ENCODE data around the gene CEMIP. TPM values are rescaled to one million over a fixed set of nuclear protein-coding genes. Genes with fewer than 3 reads are reported as not detected.

The CEMIP gene
- total RNA-seq, 1 experiment from 2014 or later: 3.1 TPM

DNA sequence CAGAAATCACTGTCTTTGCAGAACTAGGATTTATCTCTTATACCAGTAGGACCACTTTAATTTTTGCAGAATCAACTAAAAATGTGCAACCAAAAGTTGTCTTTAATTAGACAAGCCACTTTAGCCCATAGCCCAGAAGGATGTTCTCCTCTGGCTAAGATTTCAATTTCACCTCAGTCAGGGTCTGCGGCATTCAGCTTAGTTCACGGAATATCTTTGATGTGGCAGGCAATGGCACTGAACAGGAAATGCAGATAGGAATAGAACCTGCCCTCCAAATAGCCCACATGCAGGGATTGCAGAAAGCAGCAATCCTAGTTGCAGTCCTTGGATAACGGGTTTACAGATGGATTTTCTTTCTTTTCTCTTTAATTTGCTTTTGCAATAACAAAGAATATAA lies 109.7 kb downstream of the CEMIP start:
- no peak for ATAC-seq
- no peak overlapping the region for H3K4me3 ChIP-seq (ENCODE audit: low read length)
- no peaks in the 10 kb centered on the region for H3K36me3 ChIP-seq (ENCODE audit: low read depth, low read length)
- H3K4me2 ChIP-seq (ENCODE audit: low read length): no peak overlapping the region
- TF ChIP-seq, protein P1, sequence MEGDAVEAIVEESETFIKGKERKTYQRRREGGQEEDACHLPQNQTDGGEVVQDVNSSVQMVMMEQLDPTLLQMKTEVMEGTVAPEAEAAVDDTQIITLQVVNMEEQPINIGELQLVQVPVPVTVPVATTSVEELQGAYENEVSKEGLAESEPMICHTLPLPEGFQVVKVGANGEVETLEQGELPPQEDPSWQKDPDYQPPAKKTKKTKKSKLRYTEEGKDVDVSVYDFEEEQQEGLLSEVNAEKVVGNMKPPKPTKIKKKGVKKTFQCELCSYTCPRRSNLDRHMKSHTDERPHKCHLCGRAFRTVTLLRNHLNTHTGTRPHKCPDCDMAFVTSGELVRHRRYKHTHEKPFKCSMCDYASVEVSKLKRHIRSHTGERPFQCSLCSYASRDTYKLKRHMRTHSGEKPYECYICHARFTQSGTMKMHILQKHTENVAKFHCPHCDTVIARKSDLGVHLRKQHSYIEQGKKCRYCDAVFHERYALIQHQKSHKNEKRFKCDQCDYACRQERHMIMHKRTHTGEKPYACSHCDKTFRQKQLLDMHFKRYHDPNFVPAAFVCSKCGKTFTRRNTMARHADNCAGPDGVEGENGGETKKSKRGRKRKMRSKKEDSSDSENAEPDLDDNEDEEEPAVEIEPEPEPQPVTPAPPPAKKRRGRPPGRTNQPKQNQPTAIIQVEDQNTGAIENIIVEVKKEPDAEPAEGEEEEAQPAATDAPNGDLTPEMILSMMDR (conservative IDR thresholded peaks at IDR 0.05; ENCODE audit: low read depth, low read length): no peak
- TF ChIP-seq EZH2phosphoT487 (IDR thresholded peaks at IDR 0.05; ENCODE audit: borderline replicate concordance, low read length) (no peak), EZH2 (IDR thresholded peaks at IDR 0.05; ENCODE audit: low read length, unreplicated experiment) (no peak)
- DNase-seq: no peak
- no peaks in the 10 kb centered on the region for H3K27me3 ChIP-seq (ENCODE audit: low read length)
- H3K79me2 ChIP-seq (ENCODE audit: low read length): no peaks in the 10 kb centered on the region
- H3K27ac ChIP-seq (ENCODE audit: low read length): no peak overlapping the region
- no TSS peak for BruUV-seq (replicated peaks)
- H3K9me3 ChIP-seq (ENCODE audit: low read length): no peaks in the 10 kb centered on the region
- no peak overlapping the region for H2AFZ ChIP-seq (ENCODE audit: low read length)
- intact Hi-C loops (cut with micrococcal nuclease): no loop called here
- H3K9me2 ChIP-seq (replicated peaks; ENCODE audit: low read length): no peaks in the 10 kb centered on the region
- H3K4me1 ChIP-seq (ENCODE audit: insufficient read depth, low read length): peaks cover 18% of the 10 kb centered on the region
- no peak overlapping the region for H3K9ac ChIP-seq (ENCODE audit: low read length)
- no peaks in the 10 kb centered on the region for H4K20me1 ChIP-seq (ENCODE audit: low read length)
- CTCF ChIA-PET: no interaction called here
- POLR2A ChIA-PET (ENCODE audit: unreplicated experiment): no interaction called here
- H3F3A ChIP-seq (ENCODE audit: low read length, unreplicated experiment): no peaks in the 10 kb centered on the region

DNA sequence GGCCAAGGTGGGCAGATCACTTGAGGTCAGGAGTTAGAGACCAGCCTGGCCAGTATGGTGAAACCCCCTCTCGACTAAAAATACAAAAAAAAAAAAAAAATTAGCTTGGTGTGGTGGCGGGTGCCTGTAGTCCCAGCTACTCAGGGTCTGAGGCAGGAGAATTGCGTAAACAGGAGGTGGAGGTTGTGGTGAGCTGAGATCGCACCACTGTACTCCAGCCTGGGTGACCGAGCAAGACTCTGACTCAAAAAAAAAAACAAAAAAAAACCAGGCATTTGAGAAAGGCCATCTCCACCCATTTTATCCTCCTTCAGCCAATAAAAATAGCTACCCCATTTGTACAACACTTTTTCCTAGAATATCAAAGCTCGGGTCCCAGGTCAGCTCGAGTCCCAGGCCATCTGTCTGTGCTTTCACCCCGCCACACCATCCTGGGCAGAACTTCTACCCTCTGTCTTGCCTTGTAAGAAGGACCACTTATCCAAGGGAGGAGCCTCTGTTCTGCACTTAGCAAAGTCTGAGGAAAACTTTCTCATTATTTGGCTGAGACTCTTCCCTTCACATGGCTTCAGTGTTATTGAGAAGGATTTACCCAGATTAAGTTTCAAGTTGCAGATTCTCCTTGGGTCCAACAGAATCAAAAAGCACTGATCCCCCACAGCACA lies 111.3 kb downstream of the CEMIP start:
- DNase-seq: peak; percentile 7

GRCh38 chr15:80891006-80891405 lies 111.8 kb downstream of the CEMIP start:
- intact Hi-C loops (cut with micrococcal nuclease): no loop called here
- Histone ChIP-seq H3K79me2 (ENCODE audit: low read length) (no peaks in the 10 kb centered on the region), H3K4me3 (ENCODE audit: low read length) (no peak overlapping the region), H3K9me3 (ENCODE audit: low read length) (no peaks in the 10 kb centered on the region), H2AFZ (ENCODE audit: low read length) (no peak overlapping the region), H3K9me2 (replicated peaks; ENCODE audit: low read length) (no peaks in the 10 kb centered on the region), H3K4me2 (ENCODE audit: low read length) (no peak overlapping the region), H3K9ac (ENCODE audit: low read length) (no peak overlapping the region), H3K27ac (ENCODE audit: low read length) (no peak overlapping the region), H3K4me1 (ENCODE audit: insufficient read depth, low read length) (peaks cover 21% of the 10 kb centered on the region), H4K20me1 (ENCODE audit: low read length) (no peaks in the 10 kb centered on the region), H3K27me3 (ENCODE audit: low read length) (no peaks in the 10 kb centered on the region), H3K36me3 (ENCODE audit: low read depth, low read length) (no peaks in the 10 kb centered on the region), H3F3A (ENCODE audit: low read length, unreplicated experiment) (no peaks in the 10 kb centered on the region)
- CTCF ChIA-PET: no interaction called here
- ATAC-seq: no peak
- BruUV-seq (replicated peaks): no TSS peak
- TF ChIP-seq, protein P1 (conservative IDR thresholded peaks at IDR 0.05; ENCODE audit: low read depth, low read length): no peak
- no peak for TF ChIP-seq EZH2phosphoT487 (IDR thresholded peaks at IDR 0.05; ENCODE audit: borderline replicate concordance, low read length)
- TF ChIP-seq EZH2 (IDR thresholded peaks at IDR 0.05; ENCODE audit: low read length, unreplicated experiment): no peak
- POLR2A ChIA-PET (ENCODE audit: unreplicated experiment): no interaction called here
- no peak for DNase-seq

More for the DNA sequence above, 111.3 kb downstream of the CEMIP start:
- Histone ChIP-seq H3K9ac (ENCODE audit: low read length) (no peak overlapping the region), H4K20me1 (ENCODE audit: low read length) (no peaks in the 10 kb centered on the region), H3K9me3 (ENCODE audit: low read length) (no peaks in the 10 kb centered on the region), H3F3A (ENCODE audit: low read length, unreplicated experiment) (no peaks in the 10 kb centered on the region), H3K4me3 (ENCODE audit: low read length) (no peak overlapping the region), H2AFZ (ENCODE audit: low read length) (no peak overlapping the region), H3K4me2 (ENCODE audit: low read length) (no peak overlapping the region), H3K27me3 (ENCODE audit: low read length) (no peaks in the 10 kb centered on the region), H3K9me2 (replicated peaks; ENCODE audit: low read length) (no peaks in the 10 kb centered on the region), H3K27ac (ENCODE audit: low read length) (no peak overlapping the region), H3K36me3 (ENCODE audit: low read depth, low read length) (no peaks in the 10 kb centered on the region), H3K4me1 (ENCODE audit: insufficient read depth, low read length) (peaks cover 21% of the 10 kb centered on the region), H3K79me2 (ENCODE audit: low read length) (no peaks in the 10 kb centered on the region)
- no peak for TF ChIP-seq EZH2phosphoT487 (IDR thresholded peaks at IDR 0.05; ENCODE audit: borderline replicate concordance, low read length)
- TF ChIP-seq EZH2 (IDR thresholded peaks at IDR 0.05; ENCODE audit: low read length, unreplicated experiment): no peak
- TF ChIP-seq, protein P1 (conservative IDR thresholded peaks at IDR 0.05; ENCODE audit: low read depth, low read length): no peak
- ATAC-seq: no peak
- intact Hi-C loops (cut with micrococcal nuclease): no loop called here
- ChIA-PET CTCF (no interaction called here), POLR2A (ENCODE audit: unreplicated experiment) (no interaction called here)
- no TSS peak for BruUV-seq (replicated peaks)

All from PC-3 (cell line).